NOMO-1 treated with DMSO at 0.1 percent for 48 hours (cell line): ENCODE results near the gene MORF4L2.

Experiments used
- DNase-seq: peaks from one replicate; lab custom pipeline; 2025; ENCODE audit not compliant: unreplicated experiment; lab: John Stamatoyannopoulos, UW

Gene MORF4L2

GRCh38 chrX:103637604-103638338, 48.7 kb downstream of the MORF4L2 start:
- no peak for DNase-seq

GRCh38 chrX:103635436-103635835, 51.1 kb downstream of the MORF4L2 start:
- no peak for DNase-seq

GRCh38 chrX:103631145-103631544, 55.4 kb downstream of the MORF4L2 start:
- DNase-seq: no peak

- no peak for DNase-seq
These were observed 56.4 kb downstream of the MORF4L2 start for GRCh38 chrX:103630171-103630511.

- no peak for DNase-seq
These were observed 57.0 kb downstream of the MORF4L2 start for GRCh38 chrX:103629318-103630170.

- DNase-seq: no peak
These were observed 57.8 kb downstream of the MORF4L2 start, which contains the start of gene TCEAL1 for GRCh38 chrX:103628386-103629317. TCEAL1 (plus strand) TSS chrX:103628975; CDS start chrX:103629917, 942 bp downstream.

GRCh38 chrX:103626855-103627254, 59.6 kb downstream of the MORF4L2 start:
- DNase-seq: no peak
